HG02884 (cell line): Measurements from ENCODE around the gene RHEBL1.

Experiments
- ATAC-seq: cut with Tn5 transposase; IDR thresholded peaks from one replicate; pipeline ENCODE4 v1.9.1; 2021; ENCODE audit warnings: mild to moderate bottlenecking, moderate library complexity; ENCODE audit not compliant: unreplicated experiment

RHEBL1 gene, protein sequence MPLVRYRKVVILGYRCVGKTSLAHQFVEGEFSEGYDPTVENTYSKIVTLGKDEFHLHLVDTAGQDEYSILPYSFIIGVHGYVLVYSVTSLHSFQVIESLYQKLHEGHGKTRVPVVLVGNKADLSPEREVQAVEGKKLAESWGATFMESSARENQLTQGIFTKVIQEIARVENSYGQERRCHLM

DNA sequence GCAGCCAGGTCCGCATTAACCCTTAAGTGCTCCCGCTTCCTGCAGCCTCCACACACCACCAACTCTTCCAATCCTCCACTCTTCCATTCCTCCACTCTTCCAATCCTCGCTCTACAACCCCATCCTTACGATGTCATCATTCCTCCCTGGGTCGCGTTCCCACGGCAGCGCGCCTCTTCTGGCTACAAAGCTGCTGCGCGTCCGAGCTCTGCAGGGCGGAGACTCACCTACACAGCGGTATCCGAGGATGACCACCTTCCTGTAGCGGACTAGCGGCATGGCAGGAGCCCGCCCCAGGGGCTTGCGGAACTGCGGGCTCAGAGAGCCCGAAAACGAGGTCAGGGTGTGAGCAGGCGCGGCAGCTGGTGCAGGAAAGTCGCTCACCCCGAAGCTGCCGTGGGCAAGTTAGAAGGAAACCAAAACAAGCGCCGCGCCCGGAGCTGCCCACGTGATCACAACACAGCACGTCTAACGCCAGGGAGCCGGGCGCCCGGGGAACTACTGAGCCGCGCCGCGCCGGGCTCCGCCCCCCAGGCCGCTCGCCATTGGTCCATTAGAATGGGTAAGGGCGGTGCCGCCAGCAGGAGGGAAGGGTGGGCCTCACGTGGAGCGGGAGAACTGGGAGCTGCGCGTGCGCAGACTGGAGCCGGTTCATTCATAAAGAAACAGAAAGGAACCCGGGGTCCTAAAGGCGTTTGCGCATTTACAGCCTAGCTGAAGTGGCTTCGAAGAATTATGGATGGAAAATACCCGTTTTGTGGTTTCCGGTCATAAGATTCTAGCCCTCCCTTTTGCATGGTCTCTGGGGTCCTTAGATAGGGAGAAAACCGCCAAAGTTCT, at the start of gene RHEBL1:
RHEBL1 (minus strand) TSS at position 473 of the 840 bp plus-strand sequence; CDS start at position 279, 194 bp downstream.
- ATAC-seq, result peak; percentile 94

DNA sequence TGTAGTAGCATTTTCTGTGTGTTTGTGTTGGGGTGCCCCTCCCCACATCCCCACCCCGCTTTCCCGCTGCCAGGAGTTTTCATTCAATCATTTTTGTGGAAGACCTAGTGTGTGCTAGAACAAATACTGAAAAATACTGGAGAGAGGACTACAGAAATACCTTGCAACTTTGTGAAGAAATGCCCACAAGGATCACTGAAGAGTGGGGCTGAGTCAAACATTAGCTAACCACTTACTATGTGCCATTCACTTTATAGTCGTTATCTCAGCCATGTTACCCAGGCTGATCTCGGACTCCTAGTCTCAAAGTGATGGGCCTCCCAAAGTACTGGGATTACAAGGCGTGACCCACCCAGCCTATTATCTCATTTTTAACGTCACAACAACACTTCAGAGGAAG, 41.4 kb upstream of the RHEBL1 start:
- no peak for ATAC-seq

DNA sequence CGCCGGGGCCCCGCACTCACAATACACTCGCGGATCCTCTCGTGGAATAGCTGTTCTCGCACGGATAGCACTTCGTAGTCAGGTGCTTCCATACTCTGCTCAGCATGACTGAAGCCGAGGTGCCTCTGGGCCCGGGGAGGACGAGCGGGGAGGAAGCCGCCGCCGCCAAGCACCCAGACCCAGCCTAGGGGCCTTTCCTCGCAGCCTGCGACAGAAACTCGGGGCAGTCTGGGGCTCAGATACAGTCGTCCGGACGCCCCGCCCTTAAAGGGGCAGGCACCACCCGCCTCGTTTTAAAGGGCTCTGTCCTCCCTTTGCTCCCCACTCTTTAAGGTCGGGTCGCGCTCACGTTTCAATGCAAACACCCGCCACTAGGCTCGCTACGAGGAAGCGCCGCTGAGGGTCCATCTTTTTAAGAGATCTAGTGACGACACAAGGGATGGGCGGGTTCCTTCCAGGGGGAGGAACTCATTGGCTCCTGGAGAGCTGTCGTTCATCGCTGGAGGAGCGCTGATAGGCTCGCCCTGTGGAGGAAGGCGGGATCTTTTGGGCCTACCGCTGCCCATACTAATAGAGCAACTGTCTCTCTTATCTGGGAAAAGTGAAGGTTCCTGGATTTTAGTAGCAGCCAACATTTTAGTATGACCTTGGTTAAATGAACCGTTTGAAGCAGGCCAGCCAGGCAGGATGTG, 40.8 kb upstream of the RHEBL1 start, which contains the start of gene LMBR1L:
LMBR1L (minus strand) TSS at position 384 of the 692 bp plus-strand sequence; CDS start at position 92, 292 bp downstream.
- peak; percentile 97 for ATAC-seq

DNA sequence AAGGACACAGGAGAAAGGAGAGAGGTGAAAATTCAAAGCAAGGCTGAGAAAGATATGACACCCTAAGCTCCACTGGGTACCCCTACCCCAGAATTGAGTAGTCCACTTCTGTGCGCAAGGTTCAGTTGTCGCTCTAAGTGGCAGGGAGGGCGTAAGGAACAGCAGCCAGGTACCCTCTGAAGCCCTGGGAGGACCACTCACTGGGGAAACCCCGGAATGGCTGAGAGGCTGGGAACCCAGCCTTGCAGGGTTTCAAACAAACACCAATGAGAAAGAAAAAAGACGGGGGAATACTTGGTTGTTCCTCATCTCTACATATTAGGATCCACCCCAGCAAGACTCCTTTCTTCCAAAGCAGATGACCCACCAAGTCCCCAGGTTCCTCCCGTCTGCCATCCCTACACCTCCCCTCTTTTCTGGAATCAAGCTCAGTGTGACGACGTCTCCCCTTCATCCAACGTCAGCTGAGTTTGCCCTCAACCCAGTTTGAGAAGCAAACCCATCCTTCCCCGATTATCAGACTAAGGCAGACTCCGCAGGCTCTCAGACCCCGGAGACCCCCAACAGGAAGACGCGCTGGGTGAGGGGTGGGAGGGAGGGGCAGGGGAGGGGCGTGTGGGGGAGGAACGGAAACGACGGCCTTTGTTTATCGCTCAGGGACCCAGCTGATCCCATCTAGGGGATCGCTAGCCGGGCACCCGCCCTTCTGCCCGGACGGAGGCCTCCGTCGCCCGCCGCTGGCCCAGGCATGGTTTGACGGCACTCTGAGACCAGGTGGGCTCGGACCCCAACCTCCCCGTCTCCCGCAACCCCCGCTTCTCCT, 40.1 kb upstream of the RHEBL1 start:
- ATAC-seq, result no peak

DNA sequence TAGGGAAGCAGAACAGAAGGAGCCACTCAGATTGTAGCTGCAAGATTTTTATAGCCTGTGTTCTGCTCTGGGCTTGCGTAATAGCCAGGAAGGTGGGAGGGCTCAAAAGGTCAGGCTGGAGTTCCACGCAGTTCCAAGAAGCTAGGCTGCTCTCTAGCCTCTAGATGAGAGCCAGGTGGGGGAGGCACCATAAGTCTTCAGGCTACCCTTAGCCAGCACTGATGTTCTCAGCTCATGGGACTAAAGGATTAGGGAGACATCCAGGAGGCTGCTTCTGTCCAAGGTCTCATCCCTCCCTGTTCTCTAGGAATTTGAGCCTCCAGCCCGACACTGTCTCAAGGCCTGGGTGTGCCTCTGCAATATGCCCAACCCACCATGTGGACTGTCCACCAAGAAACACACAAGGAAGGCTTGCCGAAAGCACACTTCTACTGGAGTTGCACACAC, 39.2 kb upstream of the RHEBL1 start:
- ATAC-seq, result no peak

DNA sequence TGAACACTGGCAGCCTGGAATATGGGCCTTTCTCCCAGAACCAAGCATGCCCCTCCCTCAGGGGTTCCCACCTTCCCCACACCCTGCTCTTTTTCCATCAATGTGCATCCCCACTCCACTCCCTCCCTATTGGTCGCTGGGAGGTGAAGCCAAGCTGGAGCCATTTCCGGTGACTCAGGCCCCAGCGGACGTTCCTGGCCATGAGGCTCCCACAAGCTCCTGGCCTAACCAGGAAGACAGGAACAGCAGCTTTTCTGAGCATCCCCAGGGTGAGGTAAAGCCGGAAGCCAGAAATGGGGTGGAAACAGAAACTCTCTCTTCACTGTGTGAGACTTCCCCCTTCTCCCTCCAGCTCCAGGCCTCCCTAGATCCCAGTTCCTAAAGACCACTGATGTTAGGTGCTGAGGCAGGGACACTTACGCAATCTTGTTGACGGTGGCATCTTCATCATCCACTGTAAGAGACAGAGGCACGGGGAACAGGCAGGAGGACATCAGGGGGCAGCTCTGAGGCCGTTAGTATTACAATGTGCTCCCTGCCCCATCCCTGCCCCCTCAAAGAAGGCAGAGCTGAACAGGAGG, 35.8 kb upstream of the RHEBL1 start:
- ATAC-seq, result no peak

DNA sequence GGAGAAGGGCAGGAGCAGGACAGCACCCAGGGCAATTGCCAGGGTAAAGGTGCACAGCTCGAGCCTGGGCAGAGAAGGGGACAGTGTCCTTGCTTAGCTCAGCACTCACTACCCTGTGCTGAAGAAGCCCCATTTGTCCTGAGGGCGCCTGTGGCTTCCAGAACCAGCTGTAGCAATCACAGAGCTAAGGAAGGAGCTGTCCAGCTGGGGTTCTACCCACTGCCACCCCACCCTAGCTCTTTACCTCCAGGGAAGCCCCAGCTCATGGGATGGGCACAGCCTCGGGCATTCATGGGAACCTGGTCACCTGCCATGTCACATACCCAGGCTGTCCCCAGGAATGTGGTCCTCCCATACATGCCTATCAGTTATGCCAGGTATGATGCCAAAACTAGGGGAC, 35.0 kb upstream of the RHEBL1 start:
- no peak for ATAC-seq

DNA sequence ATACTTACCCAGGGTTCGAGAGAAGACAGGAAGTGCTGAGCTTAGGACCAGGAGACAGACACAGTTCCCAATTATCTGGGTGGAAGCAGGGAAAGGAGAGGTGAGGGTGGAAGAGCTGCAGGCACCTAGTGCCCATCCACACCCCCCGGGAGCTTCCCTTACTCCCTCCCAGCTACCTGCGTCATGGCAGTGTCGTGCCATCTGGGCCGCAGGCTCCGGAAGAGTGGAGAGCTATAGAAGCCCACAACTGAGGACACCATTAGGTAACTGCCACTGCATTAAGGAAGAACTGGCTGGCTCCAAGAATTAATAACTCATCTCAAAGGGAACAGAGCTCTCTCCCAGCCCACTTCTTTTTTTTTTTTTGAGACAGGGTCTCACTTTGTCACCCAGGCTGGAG, 30.6 kb upstream of the RHEBL1 start:
- ATAC-seq, result no peak

DNA sequence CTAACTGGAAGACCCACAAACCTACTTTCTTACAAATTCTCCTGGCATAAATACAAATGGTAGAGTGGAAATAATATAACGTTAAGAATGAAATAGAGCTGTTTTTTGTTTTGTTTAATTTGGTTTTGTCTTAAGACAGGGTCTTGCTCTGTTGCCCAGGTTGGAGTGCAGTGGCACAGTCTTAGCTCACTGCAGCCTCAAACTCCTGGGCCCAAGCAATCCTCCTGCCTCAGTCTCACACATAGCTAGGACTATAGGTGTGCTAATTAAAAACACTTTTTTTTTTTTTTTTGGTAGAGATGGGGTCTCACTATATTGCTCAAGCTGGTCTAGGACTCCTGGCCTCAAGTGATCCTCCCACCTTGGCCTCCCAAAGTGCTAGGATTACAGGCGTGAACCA, 28.9 kb upstream of the RHEBL1 start:
- ATAC-seq, result no peak

DNA sequence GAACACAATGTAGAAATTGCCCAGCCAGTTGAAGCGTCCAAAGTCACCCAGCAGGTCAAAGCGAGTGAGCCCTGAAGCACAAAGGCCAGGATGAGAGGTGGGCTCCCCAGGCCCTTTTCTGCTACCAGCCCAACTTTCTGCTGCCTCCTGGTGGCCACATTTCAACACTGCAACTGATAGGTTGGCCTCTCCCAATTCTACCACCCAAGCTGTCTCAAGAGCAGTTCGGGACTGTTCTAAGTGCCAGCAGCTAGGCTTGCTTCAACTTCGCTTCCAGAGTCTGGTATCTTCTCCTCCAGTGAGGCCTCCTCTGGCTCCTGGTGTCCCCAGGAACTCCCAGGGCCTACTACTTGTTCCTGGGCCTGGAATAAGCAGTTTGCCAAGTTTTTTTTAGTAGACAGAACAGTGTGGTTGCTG, 28.3 kb upstream of the RHEBL1 start:
- ATAC-seq, result no peak

DNA sequence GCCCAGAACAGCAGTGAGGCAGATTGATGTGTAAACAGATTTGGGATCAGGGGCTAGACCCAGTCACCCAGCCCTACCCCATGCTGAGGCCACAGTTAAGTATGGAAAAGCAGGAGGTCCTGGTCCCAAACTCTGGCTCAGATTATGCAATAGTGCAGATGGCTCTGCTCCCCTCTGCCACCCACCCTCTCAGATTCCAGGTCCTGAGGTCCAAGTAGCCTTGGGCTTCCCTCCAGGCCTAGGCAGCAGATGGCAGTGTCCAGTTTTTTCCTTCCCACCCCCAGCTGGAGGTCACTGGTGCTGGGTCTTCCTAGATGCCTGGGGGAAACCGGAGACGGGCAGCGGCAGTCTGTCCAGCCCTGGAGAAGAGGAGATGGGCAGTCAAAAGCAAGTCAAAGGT, 27.6 kb upstream of the RHEBL1 start:
- no peak for ATAC-seq

DNA sequence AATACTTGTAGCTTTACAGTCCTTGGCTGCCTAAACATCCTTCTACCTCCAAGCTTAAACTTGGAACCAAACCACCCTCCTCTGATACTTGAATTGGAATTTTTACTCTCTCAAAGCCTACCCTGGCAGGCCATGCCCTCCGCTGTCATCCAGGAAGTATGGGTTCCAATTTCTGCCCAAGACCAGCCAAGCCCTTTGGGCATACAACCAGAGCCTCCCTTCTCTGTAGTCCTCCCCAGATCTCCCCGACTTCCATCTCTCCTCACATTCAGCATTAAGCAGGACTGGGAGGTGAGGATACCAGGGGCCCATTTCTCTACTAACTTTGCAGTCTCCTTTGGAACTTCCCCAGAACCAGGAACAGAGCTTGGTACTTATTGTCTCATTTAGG, 25.2 kb upstream of the RHEBL1 start:
- ATAC-seq, result no peak

DNA sequence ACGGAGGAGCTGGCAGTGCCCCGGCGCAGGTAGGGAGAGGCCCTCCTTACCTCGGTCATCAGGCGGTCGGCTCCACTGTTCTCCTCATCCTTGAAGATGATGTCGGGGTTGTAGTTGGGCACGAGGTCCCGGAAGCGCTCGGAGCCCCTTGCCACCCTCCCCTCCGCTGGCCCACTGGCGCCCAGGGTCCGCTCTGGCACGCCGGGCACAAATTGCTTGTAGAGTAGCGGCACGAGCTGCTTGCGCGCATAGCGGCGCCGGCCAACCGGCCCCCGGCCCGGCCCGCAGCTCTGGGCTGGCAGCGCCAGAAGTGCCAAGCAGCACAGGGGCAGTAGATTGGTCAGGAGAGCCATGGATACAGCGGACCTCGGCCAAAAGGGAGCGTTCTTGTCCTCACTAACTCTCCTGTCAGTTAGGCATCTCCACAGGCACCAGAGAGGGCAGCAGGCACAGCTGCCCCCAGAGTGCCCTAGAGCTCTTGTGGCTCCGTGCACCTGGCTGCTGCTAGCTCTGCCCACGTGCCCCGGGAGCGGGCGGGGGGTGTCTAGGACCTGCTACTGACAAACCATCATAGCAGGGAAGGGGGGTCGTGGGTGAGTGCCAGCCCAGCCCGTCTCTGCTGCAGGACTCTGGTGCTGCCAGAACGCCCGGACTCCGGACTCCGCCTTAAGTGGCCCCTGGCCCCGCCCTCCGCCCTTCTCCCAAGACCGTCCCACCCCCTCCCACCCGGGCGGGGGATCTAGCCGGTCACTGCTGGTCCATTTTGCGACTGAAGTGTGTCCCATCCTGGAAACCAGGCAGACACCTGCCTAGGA, 24.6 kb upstream of the RHEBL1 start, which contains the start of gene DHH:
DHH (minus strand) TSS at position 642 of the 815 bp plus-strand sequence; CDS start at position 353, 289 bp downstream.
- ATAC-seq, result no peak

DNA sequence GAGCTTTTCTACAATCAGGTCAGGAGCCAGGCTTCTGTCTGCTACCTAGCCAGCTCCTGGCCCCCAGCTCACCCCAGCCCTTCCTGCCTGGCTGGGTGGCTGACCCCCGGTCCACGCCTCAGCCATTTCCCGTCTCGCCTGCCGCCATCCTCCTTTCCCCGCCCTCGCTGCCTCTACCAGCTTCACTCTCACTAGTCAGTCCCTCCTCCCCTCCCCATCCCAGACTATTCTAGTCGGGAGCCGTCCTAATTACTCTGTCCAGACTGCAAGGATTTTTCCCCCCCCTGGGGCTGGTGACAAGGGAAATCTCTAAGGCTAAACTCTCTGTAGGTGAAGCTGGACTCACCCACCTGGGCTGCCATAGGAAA, 24.0 kb upstream of the RHEBL1 start:
- ATAC-seq, result no peak

DNA sequence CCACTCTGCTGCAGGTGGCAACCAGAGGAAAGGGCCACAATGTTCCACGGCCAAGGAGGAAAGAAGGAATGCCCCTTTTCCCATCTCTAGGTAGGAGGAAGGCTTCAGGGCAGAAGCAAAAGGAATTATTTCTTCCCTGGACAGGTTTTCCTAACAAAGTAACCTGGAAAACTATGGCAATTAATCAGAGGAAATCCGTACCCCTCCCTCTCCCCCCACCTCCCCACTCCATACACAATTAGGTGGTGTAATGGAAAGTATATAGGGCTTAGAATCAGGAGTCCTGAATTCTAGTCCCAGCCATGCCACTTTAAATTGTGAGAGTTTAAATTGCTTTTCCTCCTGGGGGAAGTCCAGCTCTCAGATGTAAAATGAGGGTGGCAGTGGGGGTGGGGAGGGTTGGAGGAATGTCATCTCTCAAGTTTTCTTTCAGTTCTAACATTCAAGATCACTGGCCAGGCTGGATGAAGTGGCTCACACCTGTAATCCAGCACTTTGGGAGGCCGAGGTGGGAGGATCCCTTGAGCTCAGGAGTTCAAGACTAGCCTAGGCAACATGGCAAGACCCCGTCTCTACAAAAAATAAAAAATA, 23.1 kb upstream of the RHEBL1 start:
- ATAC-seq, result no peak

DNA sequence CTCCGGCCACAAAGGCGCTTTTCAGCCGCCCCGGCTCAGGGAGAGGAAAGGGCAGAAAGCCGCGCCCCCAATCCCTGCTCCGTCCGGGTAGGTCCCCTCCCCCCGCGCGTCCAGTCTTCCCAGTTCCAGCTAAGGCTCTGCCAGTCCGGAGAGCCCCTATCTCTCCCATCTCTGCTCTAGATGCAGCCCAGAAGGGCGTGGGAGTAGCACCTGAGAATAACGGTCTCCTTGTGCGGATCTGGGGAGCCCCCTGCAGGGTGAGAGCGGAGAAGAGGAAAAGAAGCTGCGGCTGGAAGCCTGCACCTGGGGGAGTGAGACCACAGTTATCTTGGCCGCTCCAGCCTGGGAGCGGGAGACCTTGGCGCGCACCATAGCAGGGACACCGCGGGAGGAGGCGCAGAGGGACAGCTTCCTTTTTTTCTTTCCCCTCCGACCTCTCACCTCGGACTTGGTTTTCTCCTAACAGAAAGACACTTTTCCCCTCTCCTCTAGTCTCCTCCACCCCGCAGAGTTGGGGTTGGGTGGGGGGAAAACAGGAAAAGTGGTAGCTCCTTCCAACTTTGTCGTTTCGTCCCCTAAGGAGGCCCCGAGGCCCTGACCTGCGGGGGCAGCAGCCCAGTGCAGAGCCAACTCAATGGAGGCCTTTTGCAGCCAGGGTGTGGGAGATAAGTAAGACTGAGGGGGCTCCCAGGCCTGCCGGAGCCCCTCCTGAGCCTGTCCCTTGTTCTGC, 22.5 kb upstream of the RHEBL1 start:
- no peak for ATAC-seq

DNA sequence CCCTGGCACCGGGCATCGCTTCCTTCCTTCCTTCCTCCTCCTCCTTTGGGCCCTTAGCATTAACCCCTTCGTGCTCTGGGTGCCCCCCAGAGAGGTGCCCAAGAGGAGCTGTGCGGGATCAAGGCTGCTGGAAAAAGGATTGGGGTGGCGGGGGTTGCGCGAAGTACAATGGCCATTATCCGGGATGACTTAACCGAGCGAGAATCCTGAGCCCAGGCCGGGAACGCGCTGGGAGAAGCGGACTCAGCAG, 22.0 kb upstream of the RHEBL1 start:
- ATAC-seq, result no peak

DNA sequence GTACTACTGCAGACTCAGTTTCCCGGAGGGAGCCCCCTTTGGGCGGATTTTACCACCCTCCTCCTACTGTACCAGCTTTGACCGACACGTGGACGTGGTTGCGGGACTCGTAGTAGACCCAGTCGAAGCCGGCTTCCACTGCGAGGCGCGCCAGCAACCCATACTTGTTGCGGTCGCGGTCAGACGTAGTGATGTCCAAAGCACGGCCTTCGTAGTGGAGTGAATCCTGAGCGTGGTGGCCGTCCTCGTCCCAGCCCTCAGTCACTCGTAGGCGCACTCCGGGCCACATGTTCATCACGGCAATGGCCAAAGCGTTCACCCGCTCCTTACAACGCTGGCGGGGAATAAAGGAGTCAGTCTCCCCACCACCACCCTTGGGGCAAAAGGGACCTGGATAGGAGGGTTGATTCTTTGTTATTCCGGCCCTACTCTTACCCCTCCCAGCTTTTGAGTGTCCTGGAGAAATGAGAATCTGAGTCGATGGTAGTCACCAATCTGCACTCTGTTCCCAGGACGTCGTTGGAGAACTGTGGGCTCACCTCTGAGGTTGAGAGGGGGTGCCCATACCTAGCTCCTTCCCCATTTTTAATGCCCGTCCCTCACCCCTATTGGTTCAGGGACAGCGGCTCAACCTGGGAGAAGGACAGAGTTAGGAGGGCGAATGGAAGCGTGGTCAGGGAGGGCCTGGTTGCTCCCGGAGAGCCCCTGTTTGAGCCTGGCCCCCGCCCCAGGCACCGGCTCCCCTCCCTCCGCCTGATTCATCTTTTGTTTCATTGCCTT, 21.5 kb upstream of the RHEBL1 start:
- ATAC-seq, result no peak
